OCI-LY3 (cell line): Measurements from ENCODE around the gene SH3RF3.

Source experiments
- H2AFZ ChIP-seq: fragments of 200-600, 300-600 bp; shearing (Covaris generic); 2 replicates; pipeline ENCODE4 v1.6.0; 2014; ENCODE audit warnings: antibody characterized with exemption, low read depth, low read length
- H3K27ac ChIP-seq: fragments of 200-600, 300-600 bp; sonication (generic); 2 replicates; pipeline ENCODE4 v1.5.1; 2014; ENCODE audit warnings: mild to moderate bottlenecking, low read length, moderate library complexity, mixed read lengths
- H3K27me3 ChIP-seq: fragments of 200-600, 300-600 bp; sonication (generic); 2 replicates; pipeline ENCODE4 v1.6.1; 2014; ENCODE audit warnings: low read depth, low read length, mixed read lengths
- H3K36me3 ChIP-seq: fragments of 200-600, 300-600 bp; sonication (generic); replicated peaks from 2 replicates; pipeline ENCODE3; 2014; ENCODE audit warnings: low read depth, low read length, mixed read lengths
- H3K4me1 ChIP-seq: fragments of 300-600, 200-600 bp; sonication (generic); 2 replicates; pipeline ENCODE4 v1.6.1; 2014; ENCODE audit warnings: low read length, mixed read lengths
- H3K4me2 ChIP-seq: fragments of 200-600, 300-600 bp; sonication (generic); 2 replicates; pipeline ENCODE4 v1.6.1; 2014; ENCODE audit warnings: low read length, mixed read lengths
- H3K4me3 ChIP-seq: fragments of 300-600, 200-600 bp; sonication (generic); 2 replicates; pipeline ENCODE4 v1.5.1; 2014; ENCODE audit warnings: antibody characterized with exemption, mild to moderate bottlenecking, low read length, moderate library complexity
- H3K79me2 ChIP-seq: fragments of 300-600, 200-600 bp; shearing (Covaris generic); 2 replicates; pipeline ENCODE4 v1.6.1; 2014; ENCODE audit warnings: mild to moderate bottlenecking, low read length, mixed read lengths
- H3K9ac ChIP-seq: fragments of 300-600, 200-600 bp; shearing (Covaris generic); 2 replicates; pipeline ENCODE4 v1.6.0; 2014; ENCODE audit warnings: mild to moderate bottlenecking, low read length, moderate library complexity
- H3K9me3 ChIP-seq: fragments of 200-600, 300-600 bp; shearing (Covaris generic); 2 replicates; pipeline ENCODE4 v1.6.1; 2014; ENCODE audit warnings: low read length, mixed read lengths; ENCODE audit not compliant: insufficient read depth
- H4K20me1 ChIP-seq: fragments of 200-600, 300-600 bp; sonication (generic); 2 replicates; pipeline ENCODE4 v1.6.1; 2016; ENCODE audit warnings: low read length, mixed read lengths; ENCODE audit not compliant: insufficient read depth
- CTCF ChIP-seq: fragments of 200-600, 300-600 bp; sonication (generic); IDR thresholded peaks from 2 replicates; pipeline ENCODE4 v1.5.1; 2014; ENCODE audit warnings: antibody characterized with exemption, low read length, low read depth
- EZH2phosphoT487 ChIP-seq: fragments of 200-600 bp; shearing (Covaris generic); IDR thresholded peaks from 2 replicates; pipeline ENCODE4 v1.6.1; 2018; ENCODE audit warnings: antibody characterized with exemption, mixed run types, low read depth

Gene SH3RF3

GRCh38 chr2:109497911-109498870 is 369.2 kb downstream of the SH3RF3 start:
- Histone ChIP-seq H3K36me3 (no peaks in the 10 kb centered on the region), H3K79me2 (no peaks in the 10 kb centered on the region), H3K9ac (no peak overlapping the region), H3K27ac (no peak overlapping the region), H3K27me3 (no peaks in the 10 kb centered on the region), H3K4me3 (no peak overlapping the region), H4K20me1 (no peaks in the 10 kb centered on the region), H2AFZ (no peak overlapping the region), H3K4me1 (no peaks in the 10 kb centered on the region), H3K4me2 (no peak overlapping the region), H3K9me3 (no peaks in the 10 kb centered on the region)
- TF ChIP-seq CTCF (no peak), EZH2phosphoT487 (no peak)

- no peaks in the 10 kb centered on the region for H3K36me3 ChIP-seq
- H3K4me2 ChIP-seq = no peak overlapping the region
- H4K20me1 ChIP-seq = no peaks in the 10 kb centered on the region
- no peaks in the 10 kb centered on the region for H3K4me1 ChIP-seq
- H3K4me3 ChIP-seq = no peak overlapping the region
- H3K27me3 ChIP-seq = no peaks in the 10 kb centered on the region
- no peak overlapping the region for H2AFZ ChIP-seq
- H3K9me3 ChIP-seq = no peaks in the 10 kb centered on the region
- no peaks in the 10 kb centered on the region for H3K79me2 ChIP-seq
- no peak overlapping the region for H3K27ac ChIP-seq
- TF ChIP-seq CTCF = no peak
- no peak for TF ChIP-seq EZH2phosphoT487
- no peak overlapping the region for H3K9ac ChIP-seq
Observed at GRCh38 chr2:109498906-109499305, 369.9 kb downstream of the SH3RF3 start.

GRCh38 chr2:109499566-109499965 is 370.6 kb downstream of the SH3RF3 start:
- H2AFZ ChIP-seq = no peak overlapping the region

More at GRCh38 chr2:109499566-109499965, 370.6 kb downstream of the SH3RF3 start:
- no peak overlapping the region for H3K9ac ChIP-seq
- H3K27ac ChIP-seq = no peak overlapping the region
- no peaks in the 10 kb centered on the region for H3K79me2 ChIP-seq
- H3K36me3 ChIP-seq = no peaks in the 10 kb centered on the region
- H3K4me2 ChIP-seq = no peak overlapping the region
- no peaks in the 10 kb centered on the region for H3K27me3 ChIP-seq
- H3K4me3 ChIP-seq = no peak overlapping the region
- no peak for TF ChIP-seq CTCF
- TF ChIP-seq EZH2phosphoT487 = no peak
- no peaks in the 10 kb centered on the region for H3K4me1 ChIP-seq
- no peaks in the 10 kb centered on the region for H4K20me1 ChIP-seq
- H3K9me3 ChIP-seq = no peaks in the 10 kb centered on the region
